ENCODE results near the gene FOLR1. TPM values are rescaled to one million over a fixed set of nuclear protein-coding genes. Genes with fewer than 3 reads are reported as not detected.
"Not testable (repeated sequence)": the region's sequence is repeated elsewhere in the genome, so short reads cannot be mapped to it uniquely, and the experiment has no call there.

The FOLR1 gene
- total RNA-seq, 1 experiment from 2014 or later = 0.40 TPM

DNA sequence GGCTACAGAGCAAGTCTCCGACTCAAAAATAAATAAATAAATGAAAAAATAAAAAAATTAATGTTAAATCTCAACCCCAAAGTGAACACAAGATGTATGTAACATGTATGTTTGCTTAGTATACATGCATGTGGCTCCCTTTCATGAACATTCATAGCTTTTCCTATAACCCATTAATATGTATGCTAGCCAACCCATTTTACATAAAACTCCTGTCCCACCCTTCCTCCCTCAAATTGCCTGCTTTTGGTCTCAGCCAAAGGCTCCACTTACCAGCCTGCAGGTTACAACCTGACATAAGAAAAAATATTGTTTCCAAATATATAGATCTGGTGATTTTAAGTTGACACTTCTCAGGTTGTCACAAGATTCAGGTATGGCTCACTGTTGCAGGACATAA is 3.7 kb upstream of the FOLR1 start:
- Mint-ChIP-seq H3K4me1 (ENCODE audit: insufficient read depth, unreplicated experiment) (peaks cover 12% of the 10 kb centered on the region), H3K27ac (ENCODE audit: low read depth, unreplicated experiment) (no peak overlapping the region), H3K36me3 (ENCODE audit: insufficient read depth, unreplicated experiment) (peaks cover 5% of the 10 kb centered on the region), H3K4me3 (ENCODE audit: unreplicated experiment) (no peak overlapping the region), H3K9me3 (ENCODE audit: unreplicated experiment) (no peaks in the 10 kb centered on the region), H3K27me3 (ENCODE audit: insufficient read depth, unreplicated experiment) (no peaks in the 10 kb centered on the region)
- no TSS peak for BruUV-seq (replicated peaks)
- intact Hi-C loops (cut with micrococcal nuclease) = no loop called here
- CTCF ChIA-PET = interaction anchor here (0.7 to 1.7 kb wide), 6 partner anchors 97 to 606 kb away, joined by 3 to 6 read pairs (median 3); no protein-coding TSS in a partner anchor
- no peak for DNase-seq (ENCODE audit: unreplicated experiment)
- POLR2A ChIA-PET = interaction anchor here (0.7 kb wide), 2 partner anchors 78 to 228 kb away, joined by 3 read pairs; no protein-coding TSS in a partner anchor
- TF ChIP-seq, protein P1, sequence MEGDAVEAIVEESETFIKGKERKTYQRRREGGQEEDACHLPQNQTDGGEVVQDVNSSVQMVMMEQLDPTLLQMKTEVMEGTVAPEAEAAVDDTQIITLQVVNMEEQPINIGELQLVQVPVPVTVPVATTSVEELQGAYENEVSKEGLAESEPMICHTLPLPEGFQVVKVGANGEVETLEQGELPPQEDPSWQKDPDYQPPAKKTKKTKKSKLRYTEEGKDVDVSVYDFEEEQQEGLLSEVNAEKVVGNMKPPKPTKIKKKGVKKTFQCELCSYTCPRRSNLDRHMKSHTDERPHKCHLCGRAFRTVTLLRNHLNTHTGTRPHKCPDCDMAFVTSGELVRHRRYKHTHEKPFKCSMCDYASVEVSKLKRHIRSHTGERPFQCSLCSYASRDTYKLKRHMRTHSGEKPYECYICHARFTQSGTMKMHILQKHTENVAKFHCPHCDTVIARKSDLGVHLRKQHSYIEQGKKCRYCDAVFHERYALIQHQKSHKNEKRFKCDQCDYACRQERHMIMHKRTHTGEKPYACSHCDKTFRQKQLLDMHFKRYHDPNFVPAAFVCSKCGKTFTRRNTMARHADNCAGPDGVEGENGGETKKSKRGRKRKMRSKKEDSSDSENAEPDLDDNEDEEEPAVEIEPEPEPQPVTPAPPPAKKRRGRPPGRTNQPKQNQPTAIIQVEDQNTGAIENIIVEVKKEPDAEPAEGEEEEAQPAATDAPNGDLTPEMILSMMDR (IDR thresholded peaks at IDR 0.05; ENCODE audit: unreplicated experiment) = no peak

DNA sequence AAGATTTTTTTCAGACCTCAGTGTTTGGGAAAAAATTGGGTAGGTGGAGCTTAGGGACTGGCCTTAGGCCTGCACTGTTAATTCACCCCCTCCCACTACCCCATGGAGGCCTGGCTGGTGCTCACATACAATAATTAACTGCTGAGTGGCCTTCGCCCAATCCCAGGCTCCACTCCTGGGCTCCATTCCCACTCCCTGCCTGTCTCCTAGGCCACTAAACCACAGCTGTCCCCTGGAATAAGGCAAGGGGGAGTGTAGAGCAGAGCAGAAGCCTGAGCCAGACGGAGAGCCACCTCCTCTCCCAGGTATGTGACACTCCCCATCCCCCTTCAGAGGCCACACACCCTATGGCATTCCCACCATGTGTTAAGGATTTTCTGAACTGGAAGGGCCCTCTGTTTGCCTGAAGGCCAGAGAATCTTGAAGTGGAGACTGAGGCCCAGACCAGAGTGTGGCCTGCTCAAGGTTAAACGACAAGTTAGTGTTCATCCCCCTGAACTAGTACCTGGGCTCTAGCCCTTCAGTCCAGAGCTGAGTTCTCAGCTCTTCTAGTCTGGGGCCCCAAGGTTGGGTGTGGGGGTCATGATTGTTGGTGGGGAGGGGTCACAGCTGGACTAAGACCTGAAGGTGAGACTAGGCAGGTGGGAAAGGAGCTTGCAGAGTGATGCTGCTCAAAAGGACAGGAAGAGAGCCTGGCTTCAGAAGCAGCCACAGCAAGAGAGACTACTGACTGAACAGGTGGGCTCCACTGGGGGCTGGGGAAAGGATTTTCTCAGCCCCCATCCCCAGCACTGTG is 2.3 kb upstream of the FOLR1 start:
- no TSS peak for BruUV-seq (replicated peaks)
- Mint-ChIP-seq H3K9me3 (ENCODE audit: unreplicated experiment) (no peaks in the 10 kb centered on the region), H3K4me1 (ENCODE audit: insufficient read depth, unreplicated experiment) (peaks cover 7% of the 10 kb centered on the region), H3K27me3 (ENCODE audit: insufficient read depth, unreplicated experiment) (no peaks in the 10 kb centered on the region), H3K36me3 (ENCODE audit: insufficient read depth, unreplicated experiment) (peaks cover 5% of the 10 kb centered on the region), H3K27ac (ENCODE audit: low read depth, unreplicated experiment) (no peak overlapping the region), H3K4me3 (ENCODE audit: unreplicated experiment) (no peak overlapping the region)
- TF ChIP-seq, protein P1 (IDR thresholded peaks at IDR 0.05; ENCODE audit: unreplicated experiment) = no peak
- ChIA-PET CTCF (interaction anchor here (0.8 to 1.7 kb wide), 5 partner anchors 37 to 212 kb away, joined by 3 to 6 read pairs (median 3); no protein-coding TSS in a partner anchor), POLR2A (interaction anchor here (1.1 kb wide), 1 partner anchor 77 kb away, joined by 3 read pairs; the partner anchor contains the start of gene ANAPC15)
- intact Hi-C loops (cut with micrococcal nuclease) = no loop called here
- DNase-seq (ENCODE audit: unreplicated experiment) = no peak

DNA sequence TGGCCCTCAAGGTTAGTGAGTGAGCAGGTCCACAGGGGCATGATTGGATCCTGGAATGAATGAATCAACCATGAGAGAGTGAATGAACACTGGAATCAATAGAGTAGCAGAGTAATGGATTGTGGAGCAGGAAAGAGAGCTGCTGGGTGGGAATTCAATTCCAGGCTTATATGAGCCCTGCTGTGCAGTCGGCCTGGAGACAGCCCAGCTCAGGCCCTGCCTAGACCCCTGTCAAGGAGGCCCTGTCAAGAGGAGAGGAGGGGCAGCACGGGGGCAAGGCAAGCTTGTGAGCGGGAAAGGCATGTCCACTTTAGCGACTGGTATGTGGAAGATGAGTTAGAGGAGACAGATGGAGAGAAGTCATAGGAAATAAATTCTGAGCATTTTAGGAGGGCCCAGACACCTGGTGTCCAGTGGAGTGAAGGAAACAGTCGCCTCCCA is 1.3 kb upstream of the FOLR1 start:
- Mint-ChIP-seq H3K4me1 (ENCODE audit: insufficient read depth, unreplicated experiment) (peaks cover 7% of the 10 kb centered on the region), H3K4me3 (ENCODE audit: unreplicated experiment) (no peak overlapping the region), H3K9me3 (ENCODE audit: unreplicated experiment) (no peaks in the 10 kb centered on the region), H3K27me3 (ENCODE audit: insufficient read depth, unreplicated experiment) (no peaks in the 10 kb centered on the region), H3K27ac (ENCODE audit: low read depth, unreplicated experiment) (no peak overlapping the region), H3K36me3 (ENCODE audit: insufficient read depth, unreplicated experiment) (peaks cover 5% of the 10 kb centered on the region)
- no TSS peak for BruUV-seq (replicated peaks)
- ChIA-PET POLR2A (no interaction called here), CTCF (interaction anchor here (0.6 to 4.9 kb wide), 5 partner anchors 8 to 224 kb away, joined by 3 to 33 read pairs (median 3); no protein-coding TSS in a partner anchor)
- no peak for DNase-seq (ENCODE audit: unreplicated experiment)
- intact Hi-C loops (cut with micrococcal nuclease) = no loop called here
- TF ChIP-seq, protein P1 (IDR thresholded peaks at IDR 0.05; ENCODE audit: unreplicated experiment) = no peak

DNA sequence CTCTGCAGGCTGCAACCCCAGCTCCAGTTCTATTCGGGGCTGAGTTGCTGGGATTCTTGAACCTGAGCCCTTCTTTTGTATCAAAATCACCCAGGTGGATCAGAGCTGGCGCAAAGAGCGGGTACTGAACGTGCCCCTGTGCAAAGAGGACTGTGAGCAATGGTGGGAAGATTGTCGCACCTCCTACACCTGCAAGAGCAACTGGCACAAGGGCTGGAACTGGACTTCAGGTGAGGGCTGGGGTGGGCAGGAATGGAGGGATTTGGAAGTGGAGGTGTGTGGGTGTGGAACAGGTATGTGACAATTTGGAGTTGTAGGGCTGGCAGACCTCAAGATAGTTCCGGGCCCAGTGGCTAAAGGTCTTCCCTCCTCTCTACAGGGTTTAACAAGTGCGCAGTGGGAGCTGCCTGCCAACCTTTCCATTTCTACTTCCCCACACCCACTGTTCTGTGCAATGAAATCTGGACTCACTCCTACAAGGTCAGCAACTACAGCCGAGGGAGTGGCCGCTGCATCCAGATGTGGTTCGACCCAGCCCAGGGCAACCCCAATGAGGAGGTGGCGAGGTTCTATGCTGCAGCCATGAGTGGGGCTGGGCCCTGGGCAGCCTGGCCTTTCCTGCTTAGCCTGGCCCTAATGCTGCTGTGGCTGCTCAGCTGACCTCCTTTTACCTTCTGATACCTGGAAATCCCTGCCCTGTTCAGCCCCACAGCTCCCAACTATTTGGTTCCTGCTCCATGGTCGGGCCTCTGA is 3.8 kb downstream of the FOLR1 start:
- intact Hi-C loops (cut with micrococcal nuclease) = no loop called here
- no peaks in the 10 kb centered on the region for H3K27me3 Mint-ChIP-seq (ENCODE audit: insufficient read depth, unreplicated experiment)
- H3K36me3 Mint-ChIP-seq (ENCODE audit: insufficient read depth, unreplicated experiment) = peaks cover 2% of the 10 kb centered on the region
- H3K9me3 Mint-ChIP-seq (ENCODE audit: unreplicated experiment) = no peaks in the 10 kb centered on the region
- no peak for DNase-seq (ENCODE audit: unreplicated experiment)
- BruUV-seq (replicated peaks) = no TSS peak
- no peak overlapping the region for H3K27ac Mint-ChIP-seq (ENCODE audit: low read depth, unreplicated experiment)
- peaks cover 7% of the 10 kb centered on the region for H3K4me1 Mint-ChIP-seq (ENCODE audit: insufficient read depth, unreplicated experiment)
- no peak overlapping the region for H3K4me3 Mint-ChIP-seq (ENCODE audit: unreplicated experiment)
- CTCF ChIA-PET = interaction anchor here (0.7 to 4.9 kb wide), 3 partner anchors 13 to 219 kb away, joined by 3 to 33 read pairs (median 3); no protein-coding TSS in a partner anchor
- TF ChIP-seq, protein P1 (IDR thresholded peaks at IDR 0.05; ENCODE audit: unreplicated experiment) = no peak
- POLR2A ChIA-PET = interaction anchor here (0.7 to 1.5 kb wide), 3 partner anchors 15 to 45 kb away, joined by 3 read pairs; no protein-coding TSS in a partner anchor

DNA sequence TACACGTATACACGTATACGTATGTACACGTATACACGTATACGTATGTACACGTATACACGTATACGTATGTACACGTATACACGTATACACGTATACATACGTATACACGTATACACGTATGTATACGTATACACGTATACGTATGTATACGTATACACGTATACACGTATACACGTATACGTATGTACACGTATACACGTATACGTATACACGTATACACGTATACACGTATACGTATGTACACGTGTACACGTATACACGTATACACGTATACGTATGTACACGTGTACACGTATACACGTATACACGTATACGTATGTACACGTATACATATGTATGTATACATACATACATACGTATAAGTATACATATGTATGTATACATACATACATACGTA is 9.5 kb downstream of the FOLR1 start:
- intact Hi-C loops (cut with micrococcal nuclease); H3K27ac Mint-ChIP-seq (ENCODE audit: low read depth, unreplicated experiment); H3K27me3 Mint-ChIP-seq (ENCODE audit: insufficient read depth, unreplicated experiment); H3K36me3 Mint-ChIP-seq (ENCODE audit: insufficient read depth, unreplicated experiment); CTCF ChIA-PET; H3K4me3 Mint-ChIP-seq (ENCODE audit: unreplicated experiment); H3K4me1 Mint-ChIP-seq (ENCODE audit: insufficient read depth, unreplicated experiment); BruUV-seq (replicated peaks); DNase-seq (ENCODE audit: unreplicated experiment); POLR2A ChIA-PET; H3K9me3 Mint-ChIP-seq (ENCODE audit: unreplicated experiment): not testable (repeated sequence)

Data from MCF 10A (cell line).